Panc1 (cell line): ENCODE measurements around the gene CFAP100. TPM values are rescaled to one million over a fixed set of nuclear protein-coding genes. Genes with fewer than 3 reads are reported as not detected.

Experiments used
- ATAC-seq: fragments of 200-7000 bp; cut with Tn5 transposase; 2 replicates; pipeline ENCODE4 v1.9.1; 2020; ENCODE audit warnings: mild to moderate bottlenecking, moderate library complexity
- BruUV-seq: library from RNA; stranded (reverse); fragments of 400-500 nt; replicated peaks from 2 replicates; lab custom pipeline; 2021; lab: Mats Ljungman, UMichigan
- CTCF ChIA-PET: fragments of 300-600 bp; sonication (Branson Sonifier 250); formaldehyde crosslinking; loops from one replicate; lab custom pipeline; 2022; ENCODE audit warnings: antibody characterized with exemption; lab: Charles Lee
- POLR2A ChIA-PET: fragments of 300-600 bp; sonication (Branson Sonifier 250); formaldehyde crosslinking; loops from one replicate; lab custom pipeline; 2022; ENCODE audit warnings: antibody characterized with exemption; lab: Charles Lee
- DNase-seq: peaks from one replicate; pipeline ENCODE4 v3.0.0-alpha.2; 2010; ENCODE audit warnings: low read depth, low spot score
- H3K27ac ChIP-seq: 2 replicates; pipeline ENCODE4 v1.5.1; 2011; ENCODE audit warnings: mild to moderate bottlenecking, low read length, inconsistent platforms
- H3K27me3 ChIP-seq: fragments of 200-500 bp; sonication (Bioruptor generic); 2 replicates; pipeline ENCODE4 v1.6.0; 2014; ENCODE audit warnings: low read length, inconsistent platforms; ENCODE audit not compliant: control insufficient read depth, insufficient read depth
- H3K36me3 ChIP-seq: fragments of 200-500 bp; sonication (Bioruptor generic); 2 replicates; pipeline ENCODE4 v1.5.1; 2014; ENCODE audit warnings: inconsistent platforms, mild to moderate bottlenecking, low read length, moderate library complexity; ENCODE audit not compliant: control insufficient read depth, insufficient read depth
- H3K4me1 ChIP-seq: 2 replicates; pipeline ENCODE4 v1.5.1; 2011; ENCODE audit warnings: inconsistent platforms, mild to moderate bottlenecking, low read length, moderate library complexity; ENCODE audit not compliant: control insufficient read depth, insufficient read depth
- H3K4me3 ChIP-seq, 2 experiments: 2 replicates each; pipeline ENCODE4 v1.5.1; 2011 to 2012; ENCODE audit warnings: low read depth in 2 of 2, low read length in 2 of 2, mild to moderate bottlenecking in 2 of 2, inconsistent platforms in 1 of 2, moderate library complexity in 1 of 2
- H3K9me3 ChIP-seq: fragments of 200-500 bp; sonication (Bioruptor generic); 2 replicates; pipeline ENCODE4 v1.5.1; 2014; ENCODE audit warnings: low read depth, mild to moderate bottlenecking, inconsistent platforms, low read length, moderate library complexity; ENCODE audit not compliant: control insufficient read depth, insufficient read depth
- POLR2AphosphoS5 ChIP-seq: IDR thresholded peaks from 2 replicates; pipeline ENCODE4 v1.6.1; 2012; ENCODE audit warnings: mild to moderate bottlenecking, low read depth, low read length, moderate library complexity
- SIN3A ChIP-seq: IDR thresholded peaks from 2 replicates; pipeline ENCODE4 v1.6.1; 2012; ENCODE audit warnings: low read depth, mild to moderate bottlenecking, low read length, moderate library complexity, borderline replicate concordance; ENCODE audit not compliant: insufficient read depth
- TCF7L2 ChIP-seq: IDR thresholded peaks from 2 replicates; pipeline ENCODE4 v1.6.1; 2011; ENCODE audit warnings: mild to moderate bottlenecking, low read depth, low read length, inconsistent platforms
- in situ Hi-C: cut with HindIII; loops from 2 replicates; pipeline ENCODE4 v1.10.0; 2016; ENCODE audit warnings: low sequenced_read_pairs, low pct_unique_long_range_greater_than_20kb
- intact Hi-C: fragments of 100-400 bp; cut with micrococcal nuclease; formaldehyde crosslinking; loops from one replicate; pipeline ENCODE4 v1.10.0; 2022; ENCODE audit not compliant: unreplicated experiment
- total RNA-seq: library from RNA; stranded (reverse); gene quantifications from one replicate; pipeline ENCODE4 v1.2.1, GENCODE V29; 2021; ENCODE audit not compliant: unreplicated experiment
- TF ChIP-seq, protein P1 (sequence below), 2 experiments: IDR thresholded peaks; 2 replicates each; pipeline ENCODE4 v1.6.1; 2011 to 2012; ENCODE audit warnings: low read depth in 2 of 2, control low read depth in 1 of 2, low read length in 1 of 2, mild to moderate bottlenecking in 1 of 2, moderate library complexity in 1 of 2; ENCODE audit not compliant: insufficient read depth in 1 of 2
- TF ChIP-seq, protein P2 (sequence below): fragments of 450-650 bp; IDR thresholded peaks from 2 replicates; pipeline ENCODE4 v1.5.1; 2017; ENCODE audit warnings: mild to moderate bottlenecking

CFAP100 gene
- total RNA-seq, 1 experiment from 2014 or later: not detected

DNA sequence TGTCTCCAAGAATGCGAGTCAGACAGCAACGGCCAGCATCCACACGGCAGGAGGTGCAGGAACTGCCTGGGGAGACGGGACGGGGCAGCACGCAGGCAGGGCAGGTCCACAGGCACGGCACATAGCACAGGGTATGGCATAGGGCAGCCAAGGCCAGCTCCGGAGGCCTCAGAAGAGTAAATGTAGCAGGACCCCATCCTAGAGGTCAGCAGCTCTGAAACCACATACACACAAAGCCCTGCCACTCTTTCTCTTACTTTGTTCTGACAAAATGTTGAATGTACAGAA is 54.1 kb downstream of the CFAP100 start:
- ATAC-seq: no peak

DNA sequence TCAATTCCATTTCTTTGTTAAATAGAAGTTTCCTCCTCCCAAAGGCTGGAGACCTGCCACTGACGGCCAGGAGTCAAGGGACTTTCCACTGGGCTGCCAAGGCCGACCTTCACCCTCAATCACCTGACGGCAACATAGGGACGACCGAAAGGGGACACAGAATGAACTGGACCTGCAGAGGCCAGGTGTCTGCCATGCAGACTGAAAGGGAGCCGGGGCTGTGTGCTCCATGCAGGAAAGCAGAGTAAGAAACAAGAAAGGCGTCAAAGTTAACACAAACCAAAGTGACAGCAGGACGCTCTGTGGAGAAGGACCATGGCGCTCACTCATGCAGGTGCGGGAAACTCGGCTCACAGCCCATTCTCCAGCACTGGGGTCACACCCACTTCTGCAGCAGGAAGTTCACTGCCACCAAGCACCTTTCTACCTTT is 54.9 kb downstream of the CFAP100 start:
- no peak for DNase-seq
- no peak for TF ChIP-seq SIN3A
- TF ChIP-seq, protein P1, sequence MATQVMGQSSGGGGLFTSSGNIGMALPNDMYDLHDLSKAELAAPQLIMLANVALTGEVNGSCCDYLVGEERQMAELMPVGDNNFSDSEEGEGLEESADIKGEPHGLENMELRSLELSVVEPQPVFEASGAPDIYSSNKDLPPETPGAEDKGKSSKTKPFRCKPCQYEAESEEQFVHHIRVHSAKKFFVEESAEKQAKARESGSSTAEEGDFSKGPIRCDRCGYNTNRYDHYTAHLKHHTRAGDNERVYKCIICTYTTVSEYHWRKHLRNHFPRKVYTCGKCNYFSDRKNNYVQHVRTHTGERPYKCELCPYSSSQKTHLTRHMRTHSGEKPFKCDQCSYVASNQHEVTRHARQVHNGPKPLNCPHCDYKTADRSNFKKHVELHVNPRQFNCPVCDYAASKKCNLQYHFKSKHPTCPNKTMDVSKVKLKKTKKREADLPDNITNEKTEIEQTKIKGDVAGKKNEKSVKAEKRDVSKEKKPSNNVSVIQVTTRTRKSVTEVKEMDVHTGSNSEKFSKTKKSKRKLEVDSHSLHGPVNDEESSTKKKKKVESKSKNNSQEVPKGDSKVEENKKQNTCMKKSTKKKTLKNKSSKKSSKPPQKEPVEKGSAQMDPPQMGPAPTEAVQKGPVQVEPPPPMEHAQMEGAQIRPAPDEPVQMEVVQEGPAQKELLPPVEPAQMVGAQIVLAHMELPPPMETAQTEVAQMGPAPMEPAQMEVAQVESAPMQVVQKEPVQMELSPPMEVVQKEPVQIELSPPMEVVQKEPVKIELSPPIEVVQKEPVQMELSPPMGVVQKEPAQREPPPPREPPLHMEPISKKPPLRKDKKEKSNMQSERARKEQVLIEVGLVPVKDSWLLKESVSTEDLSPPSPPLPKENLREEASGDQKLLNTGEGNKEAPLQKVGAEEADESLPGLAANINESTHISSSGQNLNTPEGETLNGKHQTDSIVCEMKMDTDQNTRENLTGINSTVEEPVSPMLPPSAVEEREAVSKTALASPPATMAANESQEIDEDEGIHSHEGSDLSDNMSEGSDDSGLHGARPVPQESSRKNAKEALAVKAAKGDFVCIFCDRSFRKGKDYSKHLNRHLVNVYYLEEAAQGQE (IDR thresholded peaks at IDR 0.05; ENCODE audit: insufficient read depth in 1 of 2, low read depth in 2 of 2, low read length in 1 of 2): no peak
- TF ChIP-seq, protein P2, sequence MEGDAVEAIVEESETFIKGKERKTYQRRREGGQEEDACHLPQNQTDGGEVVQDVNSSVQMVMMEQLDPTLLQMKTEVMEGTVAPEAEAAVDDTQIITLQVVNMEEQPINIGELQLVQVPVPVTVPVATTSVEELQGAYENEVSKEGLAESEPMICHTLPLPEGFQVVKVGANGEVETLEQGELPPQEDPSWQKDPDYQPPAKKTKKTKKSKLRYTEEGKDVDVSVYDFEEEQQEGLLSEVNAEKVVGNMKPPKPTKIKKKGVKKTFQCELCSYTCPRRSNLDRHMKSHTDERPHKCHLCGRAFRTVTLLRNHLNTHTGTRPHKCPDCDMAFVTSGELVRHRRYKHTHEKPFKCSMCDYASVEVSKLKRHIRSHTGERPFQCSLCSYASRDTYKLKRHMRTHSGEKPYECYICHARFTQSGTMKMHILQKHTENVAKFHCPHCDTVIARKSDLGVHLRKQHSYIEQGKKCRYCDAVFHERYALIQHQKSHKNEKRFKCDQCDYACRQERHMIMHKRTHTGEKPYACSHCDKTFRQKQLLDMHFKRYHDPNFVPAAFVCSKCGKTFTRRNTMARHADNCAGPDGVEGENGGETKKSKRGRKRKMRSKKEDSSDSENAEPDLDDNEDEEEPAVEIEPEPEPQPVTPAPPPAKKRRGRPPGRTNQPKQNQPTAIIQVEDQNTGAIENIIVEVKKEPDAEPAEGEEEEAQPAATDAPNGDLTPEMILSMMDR: no peak
- TF ChIP-seq POLR2AphosphoS5: no peak
- no peak for TF ChIP-seq TCF7L2
- POLR2A ChIA-PET: no interaction called here
- in situ Hi-C loops (no loop called here), intact Hi-C loops (no loop called here)
- BruUV-seq: no TSS peak
- Histone ChIP-seq H3K4me3 (no peak overlapping the region), H3K27me3 (no peaks in the 10 kb centered on the region), H3K9me3 (no peaks in the 10 kb centered on the region), H3K27ac (no peak overlapping the region), H3K4me1 (no peaks in the 10 kb centered on the region), H3K36me3 (0 out of 2 replicates have a peak, but pooled peaks cover 2% of the 10 kb centered on the region)
- ATAC-seq: no peak
- CTCF ChIA-PET: no interaction called here

More for the DNA sequence above, 54.1 kb downstream of the CFAP100 start:
- in situ Hi-C loops: no loop called here
- H3K36me3 ChIP-seq: 0 out of 2 replicates have a peak, but pooled peaks cover 2% of the 10 kb centered on the region
- CTCF ChIA-PET: no interaction called here
- TF ChIP-seq SIN3A: no peak
- TF ChIP-seq, protein P2: no peak
- H3K9me3 ChIP-seq: no peaks in the 10 kb centered on the region
- intact Hi-C loops: no loop called here
- H3K27ac ChIP-seq: no peak overlapping the region
- no peaks in the 10 kb centered on the region for H3K27me3 ChIP-seq
- DNase-seq: no peak
- no peak overlapping the region for H3K4me3 ChIP-seq
- BruUV-seq: no TSS peak
- H3K4me1 ChIP-seq: no peaks in the 10 kb centered on the region
- POLR2A ChIA-PET: no interaction called here
